Measurements from ENCODE around the gene TACC2.
A peak's percentile ranks its signal among the peaks of the same experiment; 100 is the strongest.

The TACC2 gene

GRCh38 chr10:122053314-122053713 lies 64.4 kb downstream of the TACC2 start:
- Histone ChIP-seq H3K9ac (ENCODE audit: low read length) (no peak overlapping the region), H4K20me1 (ENCODE audit: insufficient read depth, low read length) (no peaks in the 10 kb centered on the region), H3F3A (ENCODE audit: insufficient read depth, low read length) (no peaks in the 10 kb centered on the region), H3K4me2 (ENCODE audit: low read length) (no peak overlapping the region), H3K9me2 (ENCODE audit: low read depth, low read length) (no peaks in the 10 kb centered on the region), H3K9me3 (ENCODE audit: low read length) (no peaks in the 10 kb centered on the region), H3K27ac (ENCODE audit: low read depth, low read length, poor library complexity, severe bottlenecking) (no peak overlapping the region), H3K79me2 (ENCODE audit: insufficient read depth, low read length) (no peaks in the 10 kb centered on the region), H3K27me3 (ENCODE audit: insufficient read depth, low read length) (no peaks in the 10 kb centered on the region), H2AFZ (ENCODE audit: low read length) (no peak overlapping the region), H3K36me3 (ENCODE audit: insufficient read depth, low read length) (no peaks in the 10 kb centered on the region), H3K4me3 (ENCODE audit: low read depth, low read length, poor library complexity, severe bottlenecking) (no peak overlapping the region), H3K4me1 (ENCODE audit: insufficient read depth, low read length, severe bottlenecking) (no peaks in the 10 kb centered on the region)
- TF ChIP-seq EZH2 (IDR thresholded peaks at IDR 0.05; ENCODE audit: borderline replicate concordance, low read length) (no peak), CTCF (IDR thresholded peaks at IDR 0.05; ENCODE audit: low read length) (no peak)

- no peak overlapping the region for H3K27ac ChIP-seq (ENCODE audit: low read depth, low read length, poor library complexity, severe bottlenecking)
- H3F3A ChIP-seq (ENCODE audit: insufficient read depth, low read length): no peaks in the 10 kb centered on the region
- no peaks in the 10 kb centered on the region for H3K9me3 ChIP-seq (ENCODE audit: low read length)
- H3K9me2 ChIP-seq (ENCODE audit: low read depth, low read length): no peaks in the 10 kb centered on the region
- no peaks in the 10 kb centered on the region for H3K4me1 ChIP-seq (ENCODE audit: insufficient read depth, low read length, severe bottlenecking)
- no peak overlapping the region for H3K4me2 ChIP-seq (ENCODE audit: low read length)
- no peaks in the 10 kb centered on the region for H3K36me3 ChIP-seq (ENCODE audit: insufficient read depth, low read length)
- H3K4me3 ChIP-seq (ENCODE audit: low read depth, low read length, poor library complexity, severe bottlenecking): no peak overlapping the region
- H4K20me1 ChIP-seq (ENCODE audit: insufficient read depth, low read length): no peaks in the 10 kb centered on the region
- H3K9ac ChIP-seq (ENCODE audit: low read length): no peak overlapping the region
- no peaks in the 10 kb centered on the region for H3K27me3 ChIP-seq (ENCODE audit: insufficient read depth, low read length)
- TF ChIP-seq CTCF (IDR thresholded peaks at IDR 0.05; ENCODE audit: low read length): peak; percentile 72
- TF ChIP-seq EZH2 (IDR thresholded peaks at IDR 0.05; ENCODE audit: borderline replicate concordance, low read length): no peak
- H2AFZ ChIP-seq (ENCODE audit: low read length): no peak overlapping the region
- H3K79me2 ChIP-seq (ENCODE audit: insufficient read depth, low read length): no peaks in the 10 kb centered on the region
These were observed 65.4 kb downstream of the TACC2 start for GRCh38 chr10:122054048-122055025.

GRCh38 chr10:122055252-122055651 lies 66.3 kb downstream of the TACC2 start:
- H3K27ac ChIP-seq (ENCODE audit: low read depth, low read length, poor library complexity, severe bottlenecking): no peak overlapping the region
- no peaks in the 10 kb centered on the region for H3K36me3 ChIP-seq (ENCODE audit: insufficient read depth, low read length)
- no peaks in the 10 kb centered on the region for H3K79me2 ChIP-seq (ENCODE audit: insufficient read depth, low read length)
- TF ChIP-seq CTCF (IDR thresholded peaks at IDR 0.05; ENCODE audit: low read length) (no peak), EZH2 (IDR thresholded peaks at IDR 0.05; ENCODE audit: borderline replicate concordance, low read length) (no peak)
- no peak overlapping the region for H3K4me2 ChIP-seq (ENCODE audit: low read length)
- H3K9me2 ChIP-seq (ENCODE audit: low read depth, low read length): no peaks in the 10 kb centered on the region
- no peaks in the 10 kb centered on the region for H3K4me1 ChIP-seq (ENCODE audit: insufficient read depth, low read length, severe bottlenecking)
- no peak overlapping the region for H3K4me3 ChIP-seq (ENCODE audit: low read depth, low read length, poor library complexity, severe bottlenecking)
- H3K27me3 ChIP-seq (ENCODE audit: insufficient read depth, low read length): no peaks in the 10 kb centered on the region
- H4K20me1 ChIP-seq (ENCODE audit: insufficient read depth, low read length): no peaks in the 10 kb centered on the region
- no peak overlapping the region for H2AFZ ChIP-seq (ENCODE audit: low read length)
- H3K9me3 ChIP-seq (ENCODE audit: low read length): no peaks in the 10 kb centered on the region
- no peak overlapping the region for H3K9ac ChIP-seq (ENCODE audit: low read length)
- H3F3A ChIP-seq (ENCODE audit: insufficient read depth, low read length): no peaks in the 10 kb centered on the region
